ENCODE data around the gene TBC1D22A.

The TBC1D22A gene

GRCh38 chr22:47178339-47178738, 415.9 kb downstream of the TBC1D22A start:
- no peaks in the 10 kb centered on the region for H4K20me1 ChIP-seq (ENCODE audit: insufficient read depth, low read length)

DNA sequence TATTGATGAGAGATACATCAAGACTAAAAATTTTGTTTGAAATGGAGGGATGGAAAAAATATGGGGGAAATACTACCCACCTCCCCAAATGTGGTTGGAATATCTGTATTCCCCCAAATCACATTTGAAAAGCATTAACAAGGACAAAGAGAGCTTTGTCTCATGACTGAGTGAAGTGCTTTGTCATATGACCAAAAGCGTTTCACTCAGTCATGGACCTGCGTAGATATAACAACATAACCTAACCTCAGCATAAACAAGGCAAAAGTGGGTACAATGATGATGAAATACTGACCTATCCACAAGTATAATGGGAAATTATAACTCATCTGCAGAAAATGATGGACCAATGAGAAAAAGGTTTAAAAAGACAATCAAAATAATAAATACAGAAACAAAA, 418.3 kb downstream of the TBC1D22A start:
- H4K20me1 ChIP-seq (ENCODE audit: insufficient read depth, low read length) = no peaks in the 10 kb centered on the region
- H3F3A ChIP-seq (ENCODE audit: insufficient read depth, low read length) = no peaks in the 10 kb centered on the region
- H2AFZ ChIP-seq (ENCODE audit: low read length) = no peak overlapping the region
- no peaks in the 10 kb centered on the region for H3K27me3 ChIP-seq (ENCODE audit: insufficient read depth, low read length)
- H3K9ac ChIP-seq (ENCODE audit: low read length) = no peak overlapping the region
- H3K4me1 ChIP-seq (ENCODE audit: insufficient read depth, low read length, severe bottlenecking) = no peaks in the 10 kb centered on the region
- no peaks in the 10 kb centered on the region for H3K9me2 ChIP-seq (ENCODE audit: low read depth, low read length)
- H3K4me3 ChIP-seq (ENCODE audit: low read depth, low read length, poor library complexity, severe bottlenecking) = no peak overlapping the region
- peaks cover 3% of the 10 kb centered on the region; the same call in 1 of the 2 replicates for H3K9me3 ChIP-seq (ENCODE audit: low read length)
- H3K4me2 ChIP-seq (ENCODE audit: low read length) = no peak overlapping the region
- H3K27ac ChIP-seq (ENCODE audit: low read depth, low read length, poor library complexity, severe bottlenecking) = no peak overlapping the region
- H3K79me2 ChIP-seq (ENCODE audit: insufficient read depth, low read length) = no peaks in the 10 kb centered on the region
- no peak for TF ChIP-seq EZH2 (IDR thresholded peaks at IDR 0.05; ENCODE audit: borderline replicate concordance, low read length)
- TF ChIP-seq CTCF (IDR thresholded peaks at IDR 0.05; ENCODE audit: low read length) = no peak
- no peaks in the 10 kb centered on the region for H3K36me3 ChIP-seq (ENCODE audit: insufficient read depth, low read length)

More at GRCh38 chr22:47178339-47178738, 415.9 kb downstream of the TBC1D22A start:
- no peak overlapping the region for H3K4me2 ChIP-seq (ENCODE audit: low read length)
- TF ChIP-seq CTCF (IDR thresholded peaks at IDR 0.05; ENCODE audit: low read length) = no peak
- no peak for TF ChIP-seq EZH2 (IDR thresholded peaks at IDR 0.05; ENCODE audit: borderline replicate concordance, low read length)
- H3F3A ChIP-seq (ENCODE audit: insufficient read depth, low read length) = no peaks in the 10 kb centered on the region
- H3K27ac ChIP-seq (ENCODE audit: low read depth, low read length, poor library complexity, severe bottlenecking) = no peak overlapping the region
- no peaks in the 10 kb centered on the region for H3K79me2 ChIP-seq (ENCODE audit: insufficient read depth, low read length)
- no peaks in the 10 kb centered on the region for H3K9me3 ChIP-seq (ENCODE audit: low read length)
- H3K4me3 ChIP-seq (ENCODE audit: low read depth, low read length, poor library complexity, severe bottlenecking) = no peak overlapping the region
- H3K36me3 ChIP-seq (ENCODE audit: insufficient read depth, low read length) = no peaks in the 10 kb centered on the region
- no peak overlapping the region for H3K9ac ChIP-seq (ENCODE audit: low read length)
- no peaks in the 10 kb centered on the region for H3K27me3 ChIP-seq (ENCODE audit: insufficient read depth, low read length)
- H3K4me1 ChIP-seq (ENCODE audit: insufficient read depth, low read length, severe bottlenecking) = no peaks in the 10 kb centered on the region
- no peak overlapping the region for H2AFZ ChIP-seq (ENCODE audit: low read length)
- no peaks in the 10 kb centered on the region for H3K9me2 ChIP-seq (ENCODE audit: low read depth, low read length)

DNA sequence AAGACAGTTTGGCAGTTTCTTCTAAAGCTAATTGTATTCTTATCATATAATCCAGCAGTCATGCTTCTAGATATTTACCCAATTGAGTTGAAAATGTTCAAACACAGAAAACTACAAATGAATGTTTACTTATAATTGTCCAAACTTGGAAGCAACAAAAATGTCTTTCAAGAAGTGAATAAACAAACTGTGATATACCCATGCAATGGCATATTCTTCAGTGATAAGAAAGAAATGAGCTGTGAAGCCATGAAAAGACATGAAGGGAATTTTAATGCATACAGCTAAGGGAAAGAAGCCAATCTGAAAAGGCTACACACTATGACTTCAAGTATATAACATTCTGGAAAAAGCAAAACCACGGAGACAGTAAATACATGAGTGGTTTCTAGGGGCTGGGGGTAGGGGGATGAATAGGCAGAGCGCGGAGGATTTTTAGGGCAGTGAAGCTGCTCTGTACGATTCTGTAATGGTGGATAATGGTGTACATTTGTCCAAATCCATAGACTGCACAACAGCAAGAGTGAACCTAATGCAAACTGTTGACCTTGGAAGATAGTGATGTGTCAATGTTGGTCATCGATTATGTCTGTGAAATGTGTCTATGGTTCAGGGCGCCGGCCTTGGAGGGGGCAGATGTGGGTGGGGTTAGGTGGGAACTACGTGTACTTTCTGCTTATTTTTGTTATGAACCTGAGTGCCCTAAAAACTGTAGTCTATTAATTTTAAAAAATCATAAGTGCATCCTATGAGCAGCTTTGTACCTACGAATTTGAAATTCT, 424.9 kb downstream of the TBC1D22A start:
- Histone ChIP-seq H3K4me2 (ENCODE audit: low read length) (no peak overlapping the region), H3K36me3 (ENCODE audit: insufficient read depth, low read length) (no peaks in the 10 kb centered on the region), H3K9me2 (ENCODE audit: low read depth, low read length) (no peaks in the 10 kb centered on the region), H2AFZ (ENCODE audit: low read length) (no peak overlapping the region), H3K4me3 (ENCODE audit: low read depth, low read length, poor library complexity, severe bottlenecking) (no peak overlapping the region), H3K27ac (ENCODE audit: low read depth, low read length, poor library complexity, severe bottlenecking) (no peak overlapping the region), H3K27me3 (ENCODE audit: insufficient read depth, low read length) (0 out of 2 replicates have a peak, but pooled peaks cover 4% of the 10 kb centered on the region), H4K20me1 (ENCODE audit: insufficient read depth, low read length) (no peaks in the 10 kb centered on the region), H3K79me2 (ENCODE audit: insufficient read depth, low read length) (no peaks in the 10 kb centered on the region), H3F3A (ENCODE audit: insufficient read depth, low read length) (no peaks in the 10 kb centered on the region), H3K9me3 (ENCODE audit: low read length) (peaks cover 3% of the 10 kb centered on the region; the same call in 1 of the 2 replicates), H3K4me1 (ENCODE audit: insufficient read depth, low read length, severe bottlenecking) (no peaks in the 10 kb centered on the region), H3K9ac (ENCODE audit: low read length) (no peak overlapping the region)
- TF ChIP-seq EZH2 (IDR thresholded peaks at IDR 0.05; ENCODE audit: borderline replicate concordance, low read length) = no peak
- no peak for TF ChIP-seq CTCF (IDR thresholded peaks at IDR 0.05; ENCODE audit: low read length)
